Left lung (tissue), 10 donors: ENCODE data around the gene FAHD1. TPM values are rescaled to one million over a fixed set of nuclear protein-coding genes. Genes with fewer than 3 reads are reported as not detected.
"Not testable (repeated sequence)": the region's sequence is repeated elsewhere in the genome, so short reads cannot be mapped to it uniquely, and the experiment has no call there.

Experiments used
- ATAC-seq: fragments of 200-7000 bp; cut with Tn5 transposase; one replicate; pipeline ENCODE4 v1.9.1; 2020; ENCODE audit warnings: moderate library complexity
- DNase-seq, 4 donors: peaks; one replicate each; pipeline ENCODE4 v3.0.0-alpha.2; 2013 to 2020
- H3K27ac ChIP-seq, 2 donors: fragments of 200-600 bp; sonication (generic) in 1 of 2; one replicate each; pipeline versions ENCODE4 v1.5.0 to v1.8.0; 2020 to 2021
- H3K27me3 ChIP-seq, 2 donors: fragments of 200-600 bp; sonication (generic) in 1 of 2; one replicate each; pipeline versions ENCODE4 v1.5.0 to v1.8.0; 2020 to 2021
- H3K36me3 ChIP-seq, 2 donors: fragments of 200-600 bp; sonication (generic) in 1 of 2; one replicate each; pipeline versions ENCODE4 v1.5.0 to v1.8.0; 2020 to 2021
- H3K4me1 ChIP-seq, 2 donors: fragments of 200-600 bp; one replicate each; pipeline ENCODE4 v1.8.0; 2021
- H3K4me3 ChIP-seq, 2 donors: fragments of 200-600 bp; sonication (generic) in 1 of 2; one replicate each; pipeline versions ENCODE4 v1.5.0 to v1.8.0; 2020 to 2021; ENCODE audit warnings: mild to moderate bottlenecking in 1 of 2
- H3K9me3 ChIP-seq, 2 donors: fragments of 200-600 bp; sonication (generic) in 1 of 2; one replicate each; pipeline versions ENCODE4 v1.5.0 to v1.8.0; 2020 to 2021
- intact Hi-C, 2 donors: fragments of 100-400 bp; cut with DNase I; formaldehyde crosslinking; loops; one replicate each; pipeline versions ENCODE4 v1.11.2 to v1.14.2; 2022
- polyA plus RNA-seq, 6 donors: library from polyadenylated mRNA; unstranded; fragments of 120-200 nt; gene quantifications; one replicate each; pipeline ENCODE4 v1.2.1, GENCODE V29; 2013; ENCODE audit not compliant: insufficient read length in 6 of 6
- total RNA-seq, 2 donors: library from RNA; stranded (reverse); fragmentation: NEBNext Ultra II Directional; extraction: Animal tissue kit (Norgen Biotek cat#: 25700); gene quantifications; one replicate each; pipeline ENCODE4 v1.2.1, GENCODE V29; 2021
- TF ChIP-seq, protein P1 (sequence below), 2 donors: fragments of 200-600 bp; sonication (generic) in 1 of 2; IDR thresholded peaks; one replicate each; pipeline versions ENCODE4 v1.5.0 to v1.8.0; 2021; ENCODE audit warnings: antibody characterized with exemption in 2 of 2
- donor health status: DM: no; HTN: yes; CAD: no.
- donor health status: DM: no; HTN: no; CAD: no.

The FAHD1 gene
- total and polyA plus RNA-seq, 8 donors, result 17.4 to 23.2 (median 19.9) TPM

DNA sequence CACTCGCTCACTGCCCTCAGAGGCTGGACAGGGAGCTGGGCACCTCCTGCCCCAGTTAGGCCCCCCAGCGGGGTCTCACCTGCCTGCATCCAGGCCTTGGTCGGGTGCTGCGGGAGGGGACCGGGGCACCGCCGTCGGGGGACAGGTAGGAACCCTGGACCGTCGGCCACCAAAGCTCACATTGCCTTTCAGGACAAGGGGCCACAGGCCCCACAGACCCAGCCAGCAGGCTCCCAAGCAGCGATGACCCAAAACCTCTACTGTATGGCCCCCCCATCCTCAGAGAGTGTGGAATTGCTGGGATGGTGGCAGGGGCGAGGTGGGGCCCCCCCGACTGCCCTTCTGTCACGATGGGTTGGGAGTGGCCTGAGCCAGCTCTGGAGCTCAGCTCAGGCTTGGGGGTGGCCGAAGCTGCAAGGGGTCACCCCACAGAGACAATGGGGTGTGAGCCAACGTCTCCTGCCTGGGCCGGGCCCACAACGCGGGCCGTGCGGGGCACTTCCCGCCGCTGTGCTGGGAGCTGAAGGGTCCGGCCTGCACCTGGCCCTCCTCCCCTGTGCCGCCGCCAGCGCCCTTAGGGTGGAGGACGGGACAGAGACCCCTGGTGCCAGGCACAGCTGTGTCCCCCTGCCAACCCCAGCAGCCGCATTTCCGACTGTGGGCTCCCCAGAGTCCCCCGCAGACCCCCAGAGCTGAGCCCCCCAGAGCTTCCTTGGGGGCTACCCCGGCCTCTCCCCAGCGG is 34.0 kb upstream of the FAHD1 start:
- no peak overlapping the region for H3K4me3 ChIP-seq
- peaks cover 0 to 5% of the 10 kb centered on the region in 2 donors for H3K9me3 ChIP-seq
- no peak overlapping the region for H3K27ac ChIP-seq
- no peaks in the 10 kb centered on the region for H3K4me1 ChIP-seq
- no peaks in the 10 kb centered on the region for H3K27me3 ChIP-seq
- intact Hi-C loops, result no loop called here
- DNase-seq, result peak in 2 of 4 donors; percentile 30 to 69
- ATAC-seq, result no peak
- peaks cover 0 to 45% of the 10 kb centered on the region in 2 donors for H3K36me3 ChIP-seq
- TF ChIP-seq, protein P1, sequence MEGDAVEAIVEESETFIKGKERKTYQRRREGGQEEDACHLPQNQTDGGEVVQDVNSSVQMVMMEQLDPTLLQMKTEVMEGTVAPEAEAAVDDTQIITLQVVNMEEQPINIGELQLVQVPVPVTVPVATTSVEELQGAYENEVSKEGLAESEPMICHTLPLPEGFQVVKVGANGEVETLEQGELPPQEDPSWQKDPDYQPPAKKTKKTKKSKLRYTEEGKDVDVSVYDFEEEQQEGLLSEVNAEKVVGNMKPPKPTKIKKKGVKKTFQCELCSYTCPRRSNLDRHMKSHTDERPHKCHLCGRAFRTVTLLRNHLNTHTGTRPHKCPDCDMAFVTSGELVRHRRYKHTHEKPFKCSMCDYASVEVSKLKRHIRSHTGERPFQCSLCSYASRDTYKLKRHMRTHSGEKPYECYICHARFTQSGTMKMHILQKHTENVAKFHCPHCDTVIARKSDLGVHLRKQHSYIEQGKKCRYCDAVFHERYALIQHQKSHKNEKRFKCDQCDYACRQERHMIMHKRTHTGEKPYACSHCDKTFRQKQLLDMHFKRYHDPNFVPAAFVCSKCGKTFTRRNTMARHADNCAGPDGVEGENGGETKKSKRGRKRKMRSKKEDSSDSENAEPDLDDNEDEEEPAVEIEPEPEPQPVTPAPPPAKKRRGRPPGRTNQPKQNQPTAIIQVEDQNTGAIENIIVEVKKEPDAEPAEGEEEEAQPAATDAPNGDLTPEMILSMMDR (IDR thresholded peaks at IDR 0.05), result no peak

DNA sequence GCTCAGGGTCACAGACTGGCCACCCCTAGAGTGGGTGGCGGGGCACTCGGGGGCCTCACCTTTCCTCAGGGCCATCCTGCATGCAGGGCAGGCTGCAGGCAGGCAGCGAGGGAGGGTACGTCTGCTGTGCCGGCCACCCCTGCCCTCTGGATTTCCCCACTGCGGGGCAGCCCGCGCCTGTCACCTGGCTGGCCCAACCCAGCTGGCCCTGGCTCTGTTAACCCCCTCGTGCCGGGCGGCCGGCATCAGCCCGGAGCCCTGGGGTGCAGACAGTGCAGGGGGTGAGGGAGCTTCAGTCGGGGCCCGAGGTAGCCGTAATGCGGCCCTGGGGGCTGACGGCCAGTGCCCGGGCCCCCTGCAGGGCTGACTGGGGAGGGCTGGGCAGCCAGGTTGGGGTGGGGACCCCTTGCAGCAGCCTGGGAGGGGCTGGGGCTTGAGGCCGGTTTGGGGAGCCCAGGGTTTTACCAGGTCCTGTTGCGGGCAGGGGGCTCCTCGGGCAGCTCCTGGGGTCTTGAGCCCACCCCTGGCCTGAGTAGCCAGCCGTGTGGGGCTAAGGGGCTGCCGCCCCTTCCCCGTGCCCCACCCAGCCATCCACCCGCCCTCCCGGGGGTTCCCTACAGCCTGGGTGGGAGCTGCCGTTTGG is 33.3 kb upstream of the FAHD1 start, which contains the start of gene IGFALS:
Gene IGFALS, minus strand, starts transcription at position 128 of the 643 bp plus-strand sequence. Its CDS starts 53 bp downstream, at position 75.
- ATAC-seq (peak; percentile 79), DNase-seq (peak in 2 of 4 donors; percentile 40 to 80)
- Histone ChIP-seq H3K36me3 (peaks cover 0 to 38% of the 10 kb centered on the region in 2 donors), H3K27me3 (no peaks in the 10 kb centered on the region), H3K9me3 (peaks cover 0 to 10% of the 10 kb centered on the region in 2 donors), H3K4me1 (no peaks in the 10 kb centered on the region), H3K27ac (no peak within 1 kb of the TSS), H3K4me3 (peak within 1 kb of the TSS in 1 of 2 donors; percentile 6)
- intact Hi-C loops, result no loop called here
- TF ChIP-seq, protein P1 (IDR thresholded peaks at IDR 0.05), result no peak

DNA sequence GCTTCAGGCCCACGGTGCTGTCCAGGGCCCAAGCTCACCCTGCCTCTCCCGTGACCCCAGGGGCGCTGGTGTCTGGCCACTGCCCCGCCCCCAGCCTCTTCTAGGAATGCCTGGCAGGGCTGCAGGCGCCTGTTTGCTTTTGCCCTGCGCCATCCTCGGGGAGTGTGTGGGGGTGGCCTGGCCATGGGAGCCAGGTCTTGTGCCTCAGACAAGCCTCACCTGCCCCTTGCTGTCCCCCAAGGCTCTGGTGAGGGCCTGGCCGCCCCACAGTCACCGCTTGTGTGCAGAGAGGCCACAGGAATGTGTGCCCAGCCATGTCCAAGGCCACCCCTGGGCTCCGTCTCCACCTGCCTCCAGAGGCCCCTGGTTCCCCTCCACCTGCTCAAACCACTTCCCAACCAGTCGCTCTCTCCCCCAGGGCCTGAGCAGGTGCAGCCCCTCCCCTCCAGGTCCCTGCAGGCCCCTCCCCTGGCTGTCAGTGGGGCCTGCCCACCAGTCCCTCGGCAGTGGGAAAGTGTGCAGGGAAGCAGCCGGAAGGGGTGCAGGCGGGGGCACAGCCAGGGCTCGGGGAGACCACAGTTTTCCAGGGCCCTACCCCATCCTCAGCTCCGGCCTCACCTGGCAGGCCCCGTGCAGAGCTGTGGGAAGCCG is 32.7 kb upstream of the FAHD1 start:
- ATAC-seq (peak; percentile 91), DNase-seq (peak in 3 of 4 donors; percentile 51 to 83 (median 58))
- H3K4me1 ChIP-seq, result no peaks in the 10 kb centered on the region
- H3K4me3 ChIP-seq, result peak overlapping the region in 1 of 2 donors; percentile 6
- intact Hi-C loops, result no loop called here
- H3K36me3 ChIP-seq, result peaks cover 0 to 32% of the 10 kb centered on the region in 2 donors
- no peak overlapping the region for H3K27ac ChIP-seq
- TF ChIP-seq, protein P1 (IDR thresholded peaks at IDR 0.05), result no peak
- H3K9me3 ChIP-seq, result peaks cover 0 to 11% of the 10 kb centered on the region in 2 donors
- H3K27me3 ChIP-seq, result no peaks in the 10 kb centered on the region

DNA sequence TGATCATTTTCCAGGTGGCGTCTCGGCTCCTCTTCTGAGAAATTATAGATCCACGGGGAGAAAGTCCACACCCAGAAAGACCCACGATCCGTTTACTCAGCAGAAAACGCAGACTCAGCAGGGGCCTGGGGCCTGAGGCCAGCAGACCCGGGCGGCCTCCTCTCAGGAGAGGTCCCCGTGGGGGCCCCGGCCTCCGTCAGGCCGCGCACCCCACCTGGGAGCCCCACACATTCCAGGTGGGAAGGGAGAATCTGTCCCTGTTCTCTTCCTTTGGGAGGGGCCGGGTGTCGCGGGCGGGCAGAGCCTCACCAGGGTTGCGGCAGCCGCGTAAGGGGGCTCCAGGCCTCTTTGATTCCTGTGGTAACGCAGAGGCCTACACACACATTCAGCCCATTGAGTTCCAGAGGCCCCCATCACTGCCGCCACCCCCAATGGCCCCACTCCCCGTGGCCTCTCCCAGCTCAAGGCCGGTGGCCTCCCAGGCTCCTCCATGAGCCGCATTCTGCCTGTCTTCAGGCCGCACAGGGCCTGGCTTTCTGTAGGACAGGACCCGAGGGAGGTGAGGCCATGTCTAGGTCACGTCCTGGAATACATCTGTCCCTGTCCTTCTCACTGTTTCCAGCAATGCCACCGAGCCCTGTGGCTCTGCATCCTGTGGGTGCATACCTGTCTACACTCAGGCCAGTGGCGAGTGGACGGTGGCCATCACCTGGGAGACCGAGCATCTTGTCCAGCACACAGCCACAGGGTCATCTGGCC is 31.9 kb upstream of the FAHD1 start:
- DNase-seq (no peak), ATAC-seq (no peak)
- Histone ChIP-seq H3K4me3 (no peak overlapping the region), H3K36me3 (peaks cover 0 to 24% of the 10 kb centered on the region in 2 donors), H3K4me1 (no peaks in the 10 kb centered on the region), H3K27me3 (no peaks in the 10 kb centered on the region), H3K27ac (no peak overlapping the region), H3K9me3 (peaks cover 0 to 11% of the 10 kb centered on the region in 2 donors)
- TF ChIP-seq, protein P1 (IDR thresholded peaks at IDR 0.05), result no peak
- intact Hi-C loops, result no loop called here

DNA sequence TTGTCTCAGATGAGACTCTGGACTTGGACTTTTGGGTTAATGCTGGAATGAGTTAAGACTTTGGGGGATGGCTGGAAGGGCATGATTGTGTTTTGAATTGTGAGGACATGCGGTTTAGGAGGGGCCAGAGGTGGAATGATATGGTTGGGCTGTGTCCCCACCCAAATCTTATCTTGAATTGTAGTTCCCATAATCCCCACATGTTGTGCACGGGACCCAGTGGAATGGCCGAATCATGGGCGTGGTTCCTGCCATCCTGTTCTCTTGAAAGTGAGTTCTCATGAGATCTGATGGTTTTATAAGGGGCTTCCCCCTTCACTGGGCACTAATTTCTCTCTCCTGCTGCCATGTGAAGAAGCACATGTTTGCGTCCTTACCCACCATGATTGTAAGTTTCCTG is 27.7 kb upstream of the FAHD1 start:
- ATAC-seq, H3K4me3 ChIP-seq, H3K27me3 ChIP-seq, H3K36me3 ChIP-seq, DNase-seq, intact Hi-C loops, H3K4me1 ChIP-seq, H3K27ac ChIP-seq: not testable (repeated sequence)
- H3K9me3 ChIP-seq, result peaks cover 0 to 11% of the 10 kb centered on the region in 2 donors
